AG04449 (cell line): ENCODE measurements around the gene SMURF1.

Experiments
- CTCF ChIA-PET: fragments of 350-600 bp; formaldehyde crosslinking; extraction: SDS; loops from one replicate; lab custom pipeline; 2021; ENCODE audit warnings: antibody characterized with exemption; lab: Yijun Ruan, JAX
- POLR2A ChIA-PET: fragments of 400-600, 350-600 bp; formaldehyde crosslinking; extraction: SDS; loops from one replicate; lab custom pipeline; 2020; ENCODE audit warnings: antibody characterized with exemption, inconsistent platforms; lab: Yijun Ruan, JAX
- DNase-seq: peaks from one replicate; pipeline ENCODE4 v3.0.0-alpha.2; 2010; ENCODE audit warnings: low read depth, low spot score
- H3K4me3 ChIP-seq: 2 replicates; pipeline ENCODE4 v1.5.1; 2011; ENCODE audit warnings: low read depth, mild to moderate bottlenecking, control low read depth, low read length
- CTCF ChIP-seq: IDR thresholded peaks from one replicate; pipeline ENCODE4 v1.5.1; 2011; ENCODE audit warnings: mild to moderate bottlenecking, moderate library complexity, low read length, control low read depth, inconsistent platforms; ENCODE audit not compliant: insufficient read depth; ENCODE audit errors: missing control alignments

The SMURF1 gene

GRCh38 chr7:98990356-98990755 is 153.6 kb downstream of the SMURF1 start:
- no peak for TF ChIP-seq CTCF
- ChIA-PET CTCF (no interaction called here), POLR2A (no interaction called here)
- no peak overlapping the region for H3K4me3 ChIP-seq
- DNase-seq, result no peak

GRCh38 chr7:98988641-98989040 is 155.3 kb downstream of the SMURF1 start:
- no peak for DNase-seq
- ChIA-PET POLR2A (no interaction called here), CTCF (interaction anchor here (1.0 to 1.3 kb wide), 3 partner anchors 48 to 341 kb away, joined by 3 to 5 read pairs (median 3); no protein-coding TSS in a partner anchor)
- H3K4me3 ChIP-seq, result no peak overlapping the region
- no peak for TF ChIP-seq CTCF

GRCh38 chr7:98985945-98986344 is 158.0 kb downstream of the SMURF1 start:
- no peak overlapping the region for H3K4me3 ChIP-seq
- ChIA-PET CTCF (interaction anchor here (1.8 kb wide), 1 partner anchor 327 kb away, joined by 5 read pairs; no protein-coding TSS in a partner anchor), POLR2A (no interaction called here)
- DNase-seq, result no peak
- TF ChIP-seq CTCF, result no peak

GRCh38 chr7:98985406-98985805 is 158.5 kb downstream of the SMURF1 start:
- TF ChIP-seq CTCF, result no peak
- CTCF ChIA-PET, result interaction anchor here (1.8 kb wide), 1 partner anchor 327 kb away, joined by 5 read pairs; no protein-coding TSS in a partner anchor
- no peak overlapping the region for H3K4me3 ChIP-seq
- DNase-seq, result no peak
- POLR2A ChIA-PET, result interaction anchor here (0.6 kb wide), 1 partner anchor 357 kb away, joined by 3 read pairs; no protein-coding TSS in a partner anchor

GRCh38 chr7:98984126-98984525 is 159.8 kb downstream of the SMURF1 start:
- TF ChIP-seq CTCF, result no peak
- no peak for DNase-seq
- no peak overlapping the region for H3K4me3 ChIP-seq
- ChIA-PET POLR2A (no interaction called here), CTCF (no interaction called here)

- POLR2A ChIA-PET, result no interaction called here
- CTCF ChIA-PET, result no interaction called here
- no peak for TF ChIP-seq CTCF
- no peak for DNase-seq
- H3K4me3 ChIP-seq, result no peak overlapping the region
These were observed 161.2 kb downstream of the SMURF1 start for GRCh38 chr7:98982686-98983085.
